HG02840 (cell line): ENCODE results near the gene CAPN12.

ENCODE experiments used
- ATAC-seq: cut with Tn5 transposase; IDR thresholded peaks from one replicate; pipeline ENCODE4 v1.9.1; 2021; ENCODE audit warnings: mild to moderate bottlenecking, moderate library complexity, moderate number of reproducible peaks; ENCODE audit not compliant: unreplicated experiment, low FRiP score

Gene CAPN12

DNA sequence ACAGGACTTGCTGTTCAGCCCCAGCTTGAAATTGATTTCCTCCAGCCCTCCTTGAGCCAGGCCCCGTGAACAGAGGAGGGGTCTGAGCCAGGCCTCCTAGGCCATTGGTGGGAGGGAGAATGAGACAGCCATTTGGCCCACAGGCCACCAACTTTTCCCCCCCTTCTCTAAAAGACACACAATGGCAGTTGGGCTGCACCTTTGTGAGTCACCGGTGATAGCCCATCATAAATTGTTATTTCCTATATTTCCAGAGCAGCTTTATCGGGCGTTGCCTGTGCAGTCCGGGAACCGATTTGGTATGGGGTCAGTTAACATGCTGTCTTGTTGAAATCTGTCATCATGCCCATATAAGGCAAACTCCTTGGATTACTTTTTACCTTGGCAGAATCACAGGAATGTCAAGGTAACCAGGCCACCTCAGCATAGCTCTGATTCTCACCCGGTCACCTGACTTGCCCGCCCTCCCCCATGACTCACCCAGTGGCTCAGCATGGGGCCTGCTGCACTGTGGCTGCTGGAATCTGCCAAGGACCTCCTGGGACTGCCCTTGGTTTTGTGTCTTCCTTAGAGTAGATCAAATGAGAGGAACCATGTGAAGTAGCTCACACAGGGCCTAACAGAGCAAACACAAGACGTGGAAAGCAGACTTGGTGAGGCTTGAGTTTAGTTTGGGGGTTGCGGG is 60.7 kb downstream of the CAPN12 start:
- no peak for ATAC-seq

DNA sequence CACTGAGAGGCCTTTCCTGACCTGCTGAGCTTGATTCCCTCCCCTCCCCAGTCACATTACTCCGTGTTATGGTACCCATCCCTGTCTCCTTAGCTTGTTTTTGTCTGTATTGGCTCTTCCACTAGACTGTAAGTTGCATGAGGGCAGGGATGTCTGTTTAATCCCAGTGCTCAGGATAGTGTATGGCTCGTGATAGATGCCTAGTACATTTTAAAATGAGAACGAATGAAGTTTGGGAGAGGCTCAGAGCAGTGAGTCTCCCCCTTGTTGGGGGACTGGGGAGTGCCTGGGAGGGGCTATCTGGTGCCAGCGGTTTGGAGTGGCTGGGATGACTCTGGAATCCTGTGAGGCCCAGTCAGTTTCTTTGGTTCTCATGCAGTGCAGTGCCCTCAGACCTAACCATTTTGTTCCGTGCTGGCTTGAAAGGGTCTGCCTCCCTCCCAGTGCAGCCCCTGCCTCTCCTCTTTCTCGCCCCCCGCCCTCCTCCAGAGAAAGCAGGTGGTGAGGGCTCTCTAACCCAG is 61.3 kb downstream of the CAPN12 start:
- ATAC-seq: no peak

DNA sequence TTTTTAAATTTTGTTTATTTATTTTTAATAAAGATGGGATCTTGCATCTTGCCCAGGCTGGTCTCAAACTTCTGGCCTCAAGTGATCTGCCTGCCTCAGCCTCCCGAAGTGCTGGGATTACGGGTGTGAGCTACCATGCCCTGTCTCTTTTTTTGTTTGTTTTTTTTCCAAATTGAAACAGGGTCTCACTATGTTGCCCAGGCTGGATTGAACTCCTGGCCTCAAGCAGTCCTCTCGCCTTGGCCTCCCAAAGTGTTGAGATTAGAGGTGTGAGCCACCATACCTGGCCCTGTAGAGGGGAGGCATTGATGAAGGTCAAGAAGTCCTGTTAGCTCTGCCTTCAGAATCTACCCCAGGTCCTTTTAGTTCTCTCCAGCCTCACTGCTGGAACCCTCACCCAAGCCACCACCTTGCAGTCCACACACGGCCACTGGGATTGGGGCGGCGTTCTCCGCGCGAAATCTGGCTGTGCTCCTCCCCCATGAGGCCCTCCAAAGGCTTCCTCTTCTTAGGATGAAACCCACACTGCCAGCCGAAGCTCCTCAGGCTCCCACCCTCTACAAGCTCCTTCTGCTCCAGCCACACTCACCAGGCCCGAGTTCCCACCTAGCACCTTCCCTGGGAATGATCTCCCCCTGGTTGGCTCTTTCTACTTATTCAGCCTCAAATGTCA is 61.9 kb downstream of the CAPN12 start:
- ATAC-seq: no peak
